SK-N-SH (cell line): ENCODE measurements around the gene AHDC1. TPM values are rescaled to one million over a fixed set of nuclear protein-coding genes. Genes with fewer than 3 reads are reported as not detected.
A peak's percentile ranks its signal among the peaks of the same experiment; 100 is the strongest.

Source experiments
- CTCF ChIA-PET: fragments of 300-600, 350-600 bp; formaldehyde crosslinking; extraction: SDS; loops from one replicate; lab custom pipeline; 2021; lab: Yijun Ruan, JAX
- POLR2A ChIA-PET: fragments of 350-600 bp; sonication (Branson Sonifier 250); formaldehyde crosslinking; extraction: SDS; loops from one replicate; lab custom pipeline; 2020; ENCODE audit warnings: antibody characterized with exemption, inconsistent platforms; lab: Yijun Ruan, JAX
- DNase-seq: peaks from one replicate; pipeline ENCODE4 v3.0.0; 2012
- H2AFZ ChIP-seq: fragments of 200-600 bp; sonication (generic); 2 replicates; pipeline ENCODE4 v1.8.1; 2016; ENCODE audit warnings: antibody characterized with exemption, mild to moderate bottlenecking, low read depth
- H3F3A ChIP-seq: fragments of 200-600 bp; sonication (generic); replicated peaks from 2 replicates; pipeline ENCODE3; 2016; ENCODE audit warnings: antibody characterized with exemption, mild to moderate bottlenecking; ENCODE audit not compliant: insufficient read depth
- H3K27ac ChIP-seq, 2 experiments: fragments of 200-500 bp in 1 of 2; fragments of 200-600 bp in 1 of 2; sonication (Bioruptor generic) in 1 of 2; sonication (generic), shearing (Covaris generic) in 1 of 2; 2 replicates each; pipeline versions ENCODE4 v1.5.1 to v1.6.1; 2014 to 2016; ENCODE audit warnings: low read depth in 2 of 2, inconsistent platforms in 1 of 2, low read length in 1 of 2, mild to moderate bottlenecking in 1 of 2, mixed read lengths in 1 of 2
- H3K27me3 ChIP-seq: fragments of 200-600 bp; sonication (generic), shearing (Covaris generic); 2 replicates; pipeline ENCODE4 v1.6.1; 2016; ENCODE audit warnings: mixed run types; ENCODE audit not compliant: insufficient read depth
- H3K36me3 ChIP-seq, 2 experiments: fragments of 200-500 bp in 1 of 2; fragments of 200-600 bp in 1 of 2; sonication (Bioruptor generic) in 1 of 2; sonication (generic) in 1 of 2; replicated peaks in 1 of 2; 2 replicates each; pipeline versions ENCODE3 to v1.5.1; 2014 to 2016; ENCODE audit warnings: low read length in 1 of 2, mild to moderate bottlenecking in 1 of 2; ENCODE audit not compliant: insufficient read depth in 2 of 2, control insufficient read depth in 1 of 2
- H3K4me1 ChIP-seq, 2 experiments: fragments of 200-500 bp in 1 of 2; fragments of 200-600 bp in 1 of 2; sonication (Bioruptor generic) in 1 of 2; sonication (generic), shearing (Covaris generic) in 1 of 2; 2 replicates each; pipeline versions ENCODE4 v1.5.1 to v1.6.1; 2014 to 2016; ENCODE audit warnings: low read depth in 1 of 2, low read length in 1 of 2, mixed run types in 1 of 2; ENCODE audit not compliant: insufficient read depth in 2 of 2, control insufficient read depth in 1 of 2
- H3K4me2 ChIP-seq: fragments of 200-600 bp; sonication (generic), shearing (Covaris generic); 2 replicates; pipeline ENCODE4 v1.6.1; 2017; ENCODE audit warnings: mixed run types
- H3K4me3 ChIP-seq, 2 experiments: fragments of 200-500 bp in 1 of 2; fragments of 200-600 bp in 1 of 2; sonication (Bioruptor generic) in 1 of 2; sonication (generic), shearing (Covaris generic) in 1 of 2; 2 replicates each; pipeline versions ENCODE4 v1.5.1 to v1.8.1; 2014 to 2016; ENCODE audit warnings: low read depth in 2 of 2, inconsistent platforms in 1 of 2, low read length in 1 of 2, mild to moderate bottlenecking in 1 of 2, mixed read lengths in 1 of 2, moderate library complexity in 1 of 2
- H3K79me2 ChIP-seq: fragments of 200-600 bp; sonication (generic); 2 replicates; pipeline ENCODE4 v1.8.1; 2017; ENCODE audit warnings: mild to moderate bottlenecking; ENCODE audit not compliant: insufficient read depth
- H3K9ac ChIP-seq: fragments of 200-600 bp; sonication (generic); 2 replicates; pipeline ENCODE4 v1.6.1; 2017; ENCODE audit warnings: mixed run types
- H3K9me2 ChIP-seq: fragments of 200-600 bp; sonication (generic); 2 replicates; pipeline ENCODE4 v1.6.1; 2017; ENCODE audit warnings: mixed run types
- H3K9me3 ChIP-seq: fragments of 200-600 bp; sonication (generic); 2 replicates; pipeline ENCODE4 v1.6.1; 2017; ENCODE audit warnings: mixed run types, mild to moderate bottlenecking, moderate library complexity
- H4K20me1 ChIP-seq: fragments of 200-600 bp; sonication (generic); 2 replicates; pipeline ENCODE4 v1.6.1; 2017; ENCODE audit warnings: mild to moderate bottlenecking, mixed run types; ENCODE audit not compliant: insufficient read depth
- ELF1 ChIP-seq: IDR thresholded peaks from 2 replicates; pipeline ENCODE4 v1.4.0; 2012
- FOXJ3 ChIP-seq: sonication (generic); formaldehyde crosslinking; IDR thresholded peaks from 2 replicates; pipeline ENCODE4 v1.5.1; 2020; ENCODE audit warnings: mild to moderate bottlenecking, missing genetic modification reagents
- JUND ChIP-seq: IDR thresholded peaks from 2 replicates; pipeline ENCODE4 v1.4.0; 2012
- NFIC ChIP-seq: IDR thresholded peaks from 2 replicates; pipeline ENCODE4 v1.4.0; 2012; ENCODE audit warnings: borderline replicate concordance
- NRF1 ChIP-seq: IDR thresholded peaks from 2 replicates; pipeline ENCODE4 v1.6.1; 2012; ENCODE audit warnings: low read depth, mild to moderate bottlenecking, low read length
- RCOR1 ChIP-seq: fragments of 150-350 bp; IDR thresholded peaks from 2 replicates; pipeline ENCODE4 v1.6.1; 2017; ENCODE audit warnings: antibody characterized with exemption, low read length
- SIN3A ChIP-seq: IDR thresholded peaks from 2 replicates; pipeline ENCODE4 v1.6.1; 2012; ENCODE audit warnings: low read depth, mild to moderate bottlenecking, low read length, moderate library complexity, borderline replicate concordance
- TAF1 ChIP-seq: IDR thresholded peaks from 2 replicates; pipeline ENCODE4 v1.6.1; 2012; ENCODE audit warnings: low read depth, mild to moderate bottlenecking, low read length, moderate library complexity, borderline replicate concordance
- TCF12 ChIP-seq: IDR thresholded peaks from 2 replicates; pipeline ENCODE4 v1.4.0; 2012
- WGBS: methylation state at CpG from one replicate; pipeline ENCODE4 v1.1.6; 2017; ENCODE audit warnings: low lambda C conversion rate; 5-methylcytosine and 5-hydroxymethylcytosine counted together
- polyA plus RNA-seq, 3 experiments: library from polyadenylated mRNA; depleted of rRNA; stranded (reverse); fragments of >200 nt; gene quantifications; 2 replicates each; pipeline ENCODE4 v1.2.3, GENCODE V29; 2012
- TF ChIP-seq, protein P1 (sequence below): IDR thresholded peaks from 2 replicates; pipeline ENCODE4 v1.6.1; 2012; ENCODE audit warnings: mild to moderate bottlenecking, low read depth, low read length, moderate library complexity

The AHDC1 gene
- polyA plus RNA-seq, 1 of the 3 experiments (the other 2 are of a cell fraction): 8.5 TPM

DNA sequence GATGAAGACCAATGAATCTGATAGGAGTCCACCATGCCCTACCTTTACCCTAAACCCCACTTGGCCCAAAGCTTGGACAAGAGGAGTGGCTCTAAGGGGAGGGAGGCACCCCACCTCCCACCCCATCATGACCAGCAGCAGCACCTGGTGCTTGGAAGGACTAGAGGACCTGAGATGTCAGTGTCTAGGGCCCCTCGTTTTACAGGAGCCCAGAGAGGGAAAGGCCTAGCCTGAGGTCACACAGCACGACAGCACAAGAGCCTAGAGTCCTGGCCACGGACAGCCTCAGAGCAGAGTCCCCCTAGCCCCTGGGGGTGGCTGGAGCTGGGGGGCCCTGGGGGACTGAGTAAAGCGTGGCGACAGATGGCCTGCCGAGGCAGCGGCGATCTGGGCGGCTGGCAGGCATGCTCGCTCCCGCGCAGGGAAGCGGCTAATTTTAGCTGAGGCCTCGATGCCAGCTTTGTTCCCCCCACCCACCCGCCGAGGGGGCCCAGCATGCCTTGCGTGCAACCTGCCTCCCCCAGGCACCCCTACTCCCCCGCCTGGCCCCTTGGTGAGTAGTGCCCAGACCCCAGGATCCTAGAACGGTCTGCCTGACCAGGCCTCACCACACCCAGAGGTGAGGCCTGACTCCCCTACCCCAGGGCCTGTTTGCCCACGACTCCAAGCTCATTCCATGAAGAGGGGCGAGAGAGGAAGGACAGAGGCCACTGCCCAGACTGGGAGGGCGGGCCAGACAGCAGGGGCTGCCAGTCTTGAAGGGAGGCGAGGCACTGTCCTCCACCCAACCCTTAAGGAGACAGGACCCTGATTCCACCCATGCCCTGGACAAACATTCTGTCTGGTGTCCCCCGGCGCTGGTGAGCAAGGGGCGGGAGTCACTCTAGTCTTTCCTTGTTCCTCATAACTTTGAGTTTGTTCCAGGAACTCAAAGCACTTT is 39.0 kb downstream of the AHDC1 start:
- TF ChIP-seq ELF1 (no peak), RCOR1 (0 out of 2 replicates have a peak, but pooled peaks have one; percentile 16), SIN3A (no peak), FOXJ3 (CRISPR knock-in tag) (no peak)
- no peak overlapping the region for H3K4me3 ChIP-seq
- 96% methylated on average over 7 of the region's 26 CpGs for WGBS
- DNase-seq: no peak
- no peaks in the 10 kb centered on the region for H3K9me2 ChIP-seq
- ChIA-PET CTCF (interaction anchor here (0.8 to 24.8 kb wide), 8 partner anchors 9 to 268 kb away, joined by 3 to 603 read pairs (median 4); partner anchors contain the start of gene AHDC1), POLR2A (interaction anchor here (1.0 to 1.1 kb wide), 2 partner anchors 35 to 37 kb away, joined by 3 to 4 read pairs; no protein-coding TSS in a partner anchor)
- H4K20me1 ChIP-seq: peaks cover 40% of the 10 kb centered on the region
- H3F3A ChIP-seq: peaks cover 1% of the 10 kb centered on the region
- no peaks in the 10 kb centered on the region for H3K27me3 ChIP-seq
- H3K4me1 ChIP-seq: peaks cover 54 to 83% of the 10 kb centered on the region in 2 experiments; a peak in 3 of 4 replicates
- H2AFZ ChIP-seq: no peak overlapping the region
- no peaks in the 10 kb centered on the region for H3K9me3 ChIP-seq
- H3K4me2 ChIP-seq: no peak overlapping the region
- H3K27ac ChIP-seq: peak overlapping the region in 1 of 2 experiments; percentile 16; a peak in 1 of 4 replicates
- H3K79me2 ChIP-seq: peaks cover 63% of the 10 kb centered on the region
- no peaks in the 10 kb centered on the region for H3K36me3 ChIP-seq
- H3K9ac ChIP-seq: no peak overlapping the region

DNA sequence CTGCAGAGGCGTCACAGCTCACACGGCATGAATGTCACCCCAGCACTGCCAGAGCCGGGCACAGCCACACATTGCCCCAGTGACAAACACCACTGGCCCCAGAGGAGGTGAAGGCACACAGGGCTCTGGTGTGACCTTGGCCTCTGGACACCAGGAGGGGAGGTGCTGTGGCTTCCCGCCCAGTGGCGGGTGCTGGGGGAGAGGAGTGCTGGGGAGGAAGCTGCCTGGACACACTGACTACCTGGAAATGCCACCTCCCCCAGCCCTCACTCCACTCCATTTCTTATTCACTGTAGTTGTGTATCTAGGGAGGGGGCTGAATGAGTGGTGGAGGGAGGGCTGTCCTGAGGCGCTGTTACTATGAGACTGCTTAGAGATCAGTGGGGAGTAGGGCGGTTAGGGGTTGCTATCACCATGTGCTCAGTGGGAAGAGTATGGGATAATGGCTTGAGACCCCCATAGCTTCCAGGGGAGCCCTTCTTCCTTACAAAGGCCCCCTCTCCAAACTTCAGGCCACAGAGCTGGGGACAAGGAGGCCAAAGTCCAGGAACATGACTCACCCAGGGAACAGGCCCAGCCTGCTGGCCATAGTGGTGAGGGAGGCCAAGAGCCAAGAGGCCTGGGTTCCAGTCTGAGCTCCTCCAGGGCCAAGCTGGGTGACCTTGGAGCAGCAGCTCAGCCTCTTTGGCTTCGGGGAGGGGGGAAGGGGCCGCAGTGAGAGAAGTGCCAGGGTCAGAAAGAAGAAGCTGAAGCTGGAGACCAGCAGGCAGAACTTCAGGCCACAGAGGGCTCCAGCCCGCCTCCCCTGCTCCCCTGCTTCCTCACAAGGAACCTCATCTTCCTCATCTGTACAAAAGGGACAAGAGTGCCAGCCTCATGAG is 40.1 kb downstream of the AHDC1 start:
- DNase-seq: no peak
- Histone ChIP-seq H3K9me2 (no peaks in the 10 kb centered on the region), H4K20me1 (peaks cover 31% of the 10 kb centered on the region), H3K27ac (peak overlapping the region in 1 of 2 experiments; percentile 51; a peak in 3 of 4 replicates), H3K4me1 (peaks cover 60 to 82% of the 10 kb centered on the region in 2 experiments; a peak in 3 of 4 replicates), H3K36me3 (no peaks in the 10 kb centered on the region), H3K9ac (no peak overlapping the region), H3F3A (peaks cover 13% of the 10 kb centered on the region), H2AFZ (no peak overlapping the region), H3K4me3 (no peak overlapping the region), H3K4me2 (peak overlapping the region; percentile 59), H3K9me3 (no peaks in the 10 kb centered on the region), H3K79me2 (peaks cover 58% of the 10 kb centered on the region), H3K27me3 (no peaks in the 10 kb centered on the region)
- 0 out of 2 replicates have a peak, but pooled peaks have one; percentile 27 for TF ChIP-seq NFIC
- TF ChIP-seq NRF1: no peak
- TF ChIP-seq, protein P1, sequence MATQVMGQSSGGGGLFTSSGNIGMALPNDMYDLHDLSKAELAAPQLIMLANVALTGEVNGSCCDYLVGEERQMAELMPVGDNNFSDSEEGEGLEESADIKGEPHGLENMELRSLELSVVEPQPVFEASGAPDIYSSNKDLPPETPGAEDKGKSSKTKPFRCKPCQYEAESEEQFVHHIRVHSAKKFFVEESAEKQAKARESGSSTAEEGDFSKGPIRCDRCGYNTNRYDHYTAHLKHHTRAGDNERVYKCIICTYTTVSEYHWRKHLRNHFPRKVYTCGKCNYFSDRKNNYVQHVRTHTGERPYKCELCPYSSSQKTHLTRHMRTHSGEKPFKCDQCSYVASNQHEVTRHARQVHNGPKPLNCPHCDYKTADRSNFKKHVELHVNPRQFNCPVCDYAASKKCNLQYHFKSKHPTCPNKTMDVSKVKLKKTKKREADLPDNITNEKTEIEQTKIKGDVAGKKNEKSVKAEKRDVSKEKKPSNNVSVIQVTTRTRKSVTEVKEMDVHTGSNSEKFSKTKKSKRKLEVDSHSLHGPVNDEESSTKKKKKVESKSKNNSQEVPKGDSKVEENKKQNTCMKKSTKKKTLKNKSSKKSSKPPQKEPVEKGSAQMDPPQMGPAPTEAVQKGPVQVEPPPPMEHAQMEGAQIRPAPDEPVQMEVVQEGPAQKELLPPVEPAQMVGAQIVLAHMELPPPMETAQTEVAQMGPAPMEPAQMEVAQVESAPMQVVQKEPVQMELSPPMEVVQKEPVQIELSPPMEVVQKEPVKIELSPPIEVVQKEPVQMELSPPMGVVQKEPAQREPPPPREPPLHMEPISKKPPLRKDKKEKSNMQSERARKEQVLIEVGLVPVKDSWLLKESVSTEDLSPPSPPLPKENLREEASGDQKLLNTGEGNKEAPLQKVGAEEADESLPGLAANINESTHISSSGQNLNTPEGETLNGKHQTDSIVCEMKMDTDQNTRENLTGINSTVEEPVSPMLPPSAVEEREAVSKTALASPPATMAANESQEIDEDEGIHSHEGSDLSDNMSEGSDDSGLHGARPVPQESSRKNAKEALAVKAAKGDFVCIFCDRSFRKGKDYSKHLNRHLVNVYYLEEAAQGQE: no peak
- no peak for TF ChIP-seq TAF1
- TF ChIP-seq JUND: no peak
- TF ChIP-seq TCF12: peak; percentile 35; the same call in 1 of the 2 replicates
- ChIA-PET POLR2A (interaction anchor here (1.0 to 1.1 kb wide), 2 partner anchors 37 to 38 kb away, joined by 3 to 4 read pairs; no protein-coding TSS in a partner anchor), CTCF (interaction anchor here (0.8 to 24.8 kb wide), 8 partner anchors 8 to 267 kb away, joined by 3 to 603 read pairs (median 4); partner anchors contain the start of gene AHDC1)
- WGBS: 76% methylated on average over 10 of the region's 10 CpGs
